ENCODE data around the gene LASP1NB.

LASP1NB gene

GRCh38 chr17:38894276-38894675 lies 31.1 kb upstream of the LASP1NB start (continued):
- TF ChIP-seq ATF3 (IDR thresholded peaks at IDR 0.05; ENCODE audit: insufficient read depth, low read depth, low read length) (no peak), NRF1 (IDR thresholded peaks at IDR 0.05; ENCODE audit: low read depth, low read length) (no peak)
